GM21737 (cell line): ENCODE measurements around the gene BCAR3.
"Not testable (repeated sequence)": the region's sequence is repeated elsewhere in the genome, so short reads cannot be mapped to it uniquely, and the experiment has no call there.

ENCODE experiments used
- ATAC-seq: cut with Tn5 transposase; IDR thresholded peaks from one replicate; pipeline ENCODE4 v1.9.1; 2021; ENCODE audit warnings: mild to moderate bottlenecking, moderate library complexity; ENCODE audit not compliant: unreplicated experiment

Gene BCAR3

DNA sequence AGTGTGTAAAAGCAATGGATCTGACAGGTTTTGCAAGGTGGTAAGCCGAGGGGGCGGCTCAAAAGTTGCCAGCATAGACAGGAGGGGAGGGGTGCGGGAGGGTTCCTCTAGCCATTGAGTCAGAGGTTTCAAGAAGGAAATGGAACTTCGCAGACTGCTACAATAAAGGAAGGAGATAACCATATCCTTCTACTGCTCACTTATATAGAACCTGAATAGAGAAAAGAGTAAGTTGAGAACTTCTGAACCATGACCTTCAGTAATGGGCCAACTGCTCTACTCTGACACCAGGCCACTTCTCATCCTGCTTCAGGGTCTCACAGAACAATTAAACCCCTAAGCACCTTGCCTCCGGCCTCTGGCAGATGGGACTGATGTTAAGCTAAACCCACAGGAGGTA lies 26.3 kb upstream of the BCAR3 start:
- peak; percentile 63 for ATAC-seq

DNA sequence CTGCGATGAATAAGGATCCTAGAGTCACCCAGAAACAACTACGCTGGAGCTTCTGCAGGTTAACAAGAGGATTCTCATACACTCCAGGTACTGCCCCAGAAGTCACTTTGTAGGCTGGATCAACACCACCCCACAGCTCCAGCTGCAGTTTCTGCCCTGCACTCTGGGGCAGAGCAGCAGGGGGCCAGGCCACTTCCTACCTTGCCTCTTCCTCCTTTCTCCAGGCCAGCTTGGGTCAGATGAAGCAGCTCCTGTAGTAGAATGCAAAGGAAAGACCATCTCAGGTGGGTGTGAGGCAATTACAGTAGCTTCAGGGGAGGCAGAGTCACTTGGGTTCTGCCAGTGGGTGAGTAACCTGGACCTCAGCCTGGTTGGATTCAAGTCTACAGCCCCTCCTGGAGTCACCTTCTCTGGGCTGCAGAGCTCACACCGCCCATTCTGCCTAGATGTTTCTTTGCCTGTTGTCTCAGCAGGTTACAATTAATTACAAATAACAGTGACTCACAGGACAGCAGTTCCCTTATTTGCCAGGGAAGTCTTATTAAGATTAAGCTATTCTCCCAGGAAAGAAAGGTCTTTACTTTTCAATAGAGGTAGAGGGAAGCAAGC lies 24.4 kb upstream of the BCAR3 start:
- no peak for ATAC-seq

DNA sequence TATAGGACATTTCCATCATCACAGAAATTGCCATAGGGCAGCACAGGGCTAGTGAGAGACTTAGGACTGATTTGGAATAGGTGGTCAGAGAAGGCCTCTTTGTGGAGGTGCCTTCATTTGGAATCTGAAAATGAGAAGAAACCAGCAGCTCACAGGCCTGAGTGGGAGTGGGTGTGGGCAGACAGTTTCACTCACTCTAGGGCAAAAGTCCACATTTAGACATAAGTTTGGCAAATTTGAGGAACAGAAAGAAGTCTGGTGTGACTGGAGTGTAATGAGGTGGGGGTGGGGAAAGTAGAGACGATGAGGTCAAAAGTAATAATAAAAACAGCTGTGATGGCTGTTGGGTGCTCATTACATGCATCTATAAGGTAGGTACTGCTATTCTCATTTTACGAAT lies 22.4 kb upstream of the BCAR3 start:
- peak; percentile 41 for ATAC-seq

DNA sequence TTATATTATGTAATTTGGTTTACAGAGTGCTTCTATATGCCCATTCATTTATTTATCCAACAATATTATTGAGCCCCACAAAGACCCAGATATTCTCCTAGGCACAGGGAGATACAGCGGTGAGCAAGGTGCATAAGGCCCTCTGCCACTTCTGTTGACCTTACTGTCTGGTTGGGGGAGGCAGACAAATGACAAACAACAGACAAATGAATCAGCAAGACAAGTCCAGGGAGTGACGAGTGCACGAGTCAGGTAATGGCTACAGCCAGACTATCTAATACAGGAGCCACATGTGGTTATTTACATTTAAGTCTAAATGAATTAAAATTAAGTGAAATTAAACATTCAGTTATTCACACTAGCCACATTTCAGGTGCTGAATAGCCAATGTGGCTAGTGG lies 22.0 kb upstream of the BCAR3 start:
- no peak for ATAC-seq

DNA sequence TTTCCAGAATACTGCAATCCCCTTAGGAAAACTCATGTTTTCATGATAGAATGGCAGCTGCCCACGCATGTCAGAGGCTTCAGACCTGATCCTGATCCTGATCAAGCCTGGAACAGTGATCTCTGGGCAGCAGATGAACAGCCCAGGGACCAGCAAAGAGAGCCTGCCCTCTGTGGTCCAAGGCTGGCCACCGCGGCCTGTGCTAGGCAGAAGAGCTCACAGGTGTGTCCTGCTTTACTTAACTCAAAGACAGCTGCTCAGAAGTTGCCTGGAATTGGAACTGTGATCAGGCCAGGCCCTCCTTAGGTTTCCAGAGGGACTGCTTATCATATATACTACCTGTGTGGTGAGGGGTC lies 21.2 kb upstream of the BCAR3 start:
- no peak for ATAC-seq

DNA sequence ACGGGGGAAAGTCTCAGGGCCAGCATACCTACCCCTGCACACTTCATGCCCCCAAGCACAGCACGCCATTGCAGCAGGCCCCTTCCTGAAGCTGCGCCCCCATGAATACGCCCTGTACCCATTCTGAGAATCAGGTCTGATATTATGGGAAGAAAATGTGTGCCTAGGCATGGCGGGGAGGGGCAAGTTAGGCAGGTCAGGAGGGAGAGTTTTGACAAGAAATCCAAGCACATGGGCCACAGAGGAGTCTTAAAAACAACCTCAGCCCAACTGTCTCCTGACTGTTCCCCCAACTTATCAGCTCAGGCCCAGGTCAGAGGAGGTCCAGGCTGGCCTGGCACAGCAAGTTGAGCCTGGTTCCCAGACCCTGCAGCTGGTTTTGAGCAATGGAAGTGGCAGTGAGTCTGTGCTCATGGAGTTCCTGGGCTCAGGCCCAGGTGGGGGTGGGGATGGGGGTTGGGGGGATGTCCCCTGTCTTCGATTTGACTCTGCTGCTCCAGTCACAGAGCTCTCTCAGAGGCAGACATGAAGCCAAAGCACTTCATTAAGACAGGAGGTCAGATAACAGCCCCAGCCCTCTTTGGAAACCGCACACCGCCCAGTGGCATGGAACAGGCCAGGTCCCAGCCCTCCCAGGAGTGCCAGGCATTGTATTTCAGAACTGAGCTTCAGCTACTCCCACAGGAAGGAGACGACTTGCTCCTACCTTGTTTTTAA lies 20.6 kb upstream of the BCAR3 start:
- no peak for ATAC-seq

DNA sequence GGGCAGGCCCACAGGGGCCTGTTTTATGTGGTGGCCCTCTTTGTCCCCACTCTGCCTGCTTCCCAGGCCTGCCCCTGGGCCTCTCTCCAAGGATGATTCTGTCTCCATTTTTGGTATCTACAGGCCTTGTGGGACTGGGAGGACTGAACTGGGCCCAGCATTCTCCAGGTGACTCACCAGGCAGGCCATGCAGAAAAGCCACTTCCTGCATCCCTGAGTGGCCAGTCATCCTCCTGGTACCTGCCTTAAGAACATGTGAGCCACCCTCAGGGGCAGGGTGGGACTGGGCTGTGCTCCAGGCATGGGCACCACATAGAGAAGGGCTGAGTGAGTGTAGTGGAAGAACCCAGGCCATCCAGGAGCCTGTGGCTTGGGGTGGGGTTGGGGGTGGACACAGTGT lies 20.0 kb upstream of the BCAR3 start:
- ATAC-seq = no peak

DNA sequence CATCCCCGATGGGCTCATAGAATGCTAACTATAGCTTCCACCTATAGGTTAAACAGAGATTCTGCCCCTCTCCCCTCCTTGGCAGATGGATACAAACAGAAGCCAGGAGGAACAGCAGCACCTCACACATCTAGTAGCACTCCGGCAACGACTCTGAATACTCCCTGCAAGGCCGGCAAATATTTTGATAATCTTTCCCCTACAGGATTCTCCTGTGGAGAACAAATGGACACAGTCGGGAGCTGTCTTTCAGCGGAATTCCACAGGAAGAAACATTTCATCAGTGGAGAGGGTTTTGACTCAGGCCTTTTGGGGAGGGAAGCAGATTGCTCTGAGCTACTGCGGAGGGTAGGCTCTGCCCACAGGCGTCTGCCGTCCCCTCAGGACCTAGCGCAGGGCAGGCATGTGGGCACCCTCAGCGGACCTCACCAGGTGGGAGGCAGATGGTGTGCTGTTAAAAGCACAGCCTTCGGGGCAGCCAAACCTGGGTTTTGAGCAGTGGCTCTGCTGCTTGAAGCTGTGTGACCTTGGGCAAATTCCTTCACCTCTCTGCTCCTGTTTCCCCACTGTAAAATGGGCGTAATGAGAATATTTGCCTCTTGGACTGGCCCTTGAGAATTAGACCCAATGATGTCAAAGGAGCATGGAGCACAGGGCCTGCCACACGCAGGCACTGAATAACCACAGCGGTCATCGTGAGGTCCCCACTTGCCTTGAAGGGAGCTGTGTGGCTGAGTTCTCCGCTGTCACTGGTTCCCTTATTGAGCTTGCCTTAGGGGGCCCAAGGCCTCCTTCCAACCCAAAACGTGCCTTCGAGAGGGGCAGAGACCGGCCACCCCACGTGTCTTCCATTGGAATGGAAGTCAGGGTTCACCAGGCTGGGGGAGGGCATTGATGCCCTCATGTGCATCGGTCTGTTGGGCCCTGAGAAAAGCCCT lies 19.2 kb upstream of the BCAR3 start:
- ATAC-seq = no peak

DNA sequence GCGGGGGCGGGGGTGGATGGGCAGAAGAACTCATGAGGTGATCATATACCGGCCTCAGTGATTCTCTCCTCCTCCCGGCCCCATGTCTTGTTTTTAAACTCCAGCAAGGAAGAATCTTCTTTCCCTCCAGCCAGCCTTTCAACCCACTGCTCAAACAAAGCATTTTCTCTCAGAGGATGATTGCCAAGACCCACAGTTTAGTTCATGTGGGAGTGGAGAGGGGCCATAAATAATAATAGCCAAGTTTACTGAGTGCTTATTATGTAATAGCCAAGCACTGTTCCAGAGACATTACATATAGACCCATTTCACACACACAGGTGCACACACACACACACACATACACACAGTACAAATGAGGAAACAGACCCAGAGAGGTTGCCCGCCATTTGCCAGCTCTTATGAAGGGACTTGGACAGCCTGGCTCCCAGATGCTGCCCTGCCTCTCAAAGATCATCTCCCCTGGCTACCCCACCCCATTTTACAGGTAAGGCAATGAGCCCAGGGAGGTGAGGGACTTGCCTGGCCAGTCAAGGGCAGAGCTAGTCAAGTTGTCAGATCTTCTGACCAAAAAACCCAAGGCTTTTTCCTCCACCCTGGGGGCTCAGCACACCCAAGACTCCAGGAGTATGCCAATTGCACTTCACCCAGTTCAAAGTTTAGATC lies 18.0 kb upstream of the BCAR3 start:
- no peak for ATAC-seq

DNA sequence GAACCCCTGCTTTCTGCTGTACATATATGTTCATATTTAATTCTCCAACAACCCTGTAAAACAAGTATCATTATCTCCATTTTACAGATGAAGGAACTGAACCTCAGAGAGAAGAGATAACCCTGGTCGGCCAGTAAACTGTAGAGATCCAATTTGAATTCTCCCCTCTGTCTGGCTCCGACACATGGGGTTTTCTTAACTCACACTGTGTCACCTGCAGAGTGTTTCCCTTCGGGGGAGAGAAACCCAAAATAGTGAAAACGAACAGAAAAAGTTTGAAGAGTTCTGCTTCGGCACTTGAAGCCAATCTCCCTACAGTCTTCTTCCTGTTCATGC lies 17.4 kb upstream of the BCAR3 start:
- ATAC-seq = no peak

DNA sequence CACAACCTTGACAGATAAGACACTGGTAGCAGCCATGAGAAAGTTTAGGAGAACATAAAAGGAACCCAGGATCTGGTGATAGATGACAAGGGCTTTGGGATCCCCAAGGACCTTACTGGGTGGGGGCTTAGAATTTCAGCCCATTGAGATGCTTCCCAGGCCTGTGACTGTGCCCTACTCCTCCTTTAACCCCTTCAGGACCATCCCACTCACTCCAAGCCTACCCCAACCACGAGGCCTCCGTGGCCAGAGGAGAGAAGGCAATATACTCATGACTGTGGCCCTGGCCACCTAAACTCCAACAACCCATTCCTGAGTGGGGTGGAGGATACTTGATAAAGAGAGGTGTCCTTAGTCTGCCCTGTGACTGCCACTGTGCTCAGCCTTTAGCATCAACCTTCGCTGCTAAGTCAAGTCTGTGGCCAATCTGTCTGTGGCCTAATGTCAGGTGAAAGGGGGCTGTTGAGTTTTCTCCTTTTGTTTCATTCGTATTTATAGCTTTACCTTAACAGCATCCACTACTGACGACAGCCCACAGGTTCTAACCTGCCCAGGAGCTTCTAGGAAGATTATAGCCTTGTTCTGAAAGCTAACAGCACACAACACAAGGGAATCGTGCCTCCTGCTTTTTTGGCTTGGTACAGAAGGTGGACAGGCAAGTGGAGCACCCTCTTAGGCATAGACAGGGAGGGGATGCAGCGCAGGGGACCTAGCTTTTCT lies 16.9 kb upstream of the BCAR3 start:
- no peak for ATAC-seq

DNA sequence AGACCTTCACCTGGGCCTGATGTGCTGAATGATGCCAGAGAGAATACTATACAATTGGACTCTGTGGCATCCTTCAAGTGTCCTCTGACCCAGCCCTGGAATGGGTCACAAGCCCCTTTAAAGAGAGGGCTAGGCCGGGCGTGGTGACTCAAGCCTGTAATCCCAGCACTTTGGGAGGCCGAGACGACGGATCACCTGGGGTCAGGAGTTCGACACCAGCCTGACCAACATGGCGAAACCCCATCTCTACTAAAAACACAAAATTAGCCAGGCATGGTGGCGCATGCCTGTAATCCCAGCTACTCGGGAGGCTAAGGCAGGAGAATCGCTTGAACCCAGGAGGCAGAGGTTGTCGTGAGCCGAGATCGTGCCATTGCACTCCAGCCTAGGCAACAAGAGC lies 15.9 kb upstream of the BCAR3 start:
- not testable (repeated sequence) for ATAC-seq

DNA sequence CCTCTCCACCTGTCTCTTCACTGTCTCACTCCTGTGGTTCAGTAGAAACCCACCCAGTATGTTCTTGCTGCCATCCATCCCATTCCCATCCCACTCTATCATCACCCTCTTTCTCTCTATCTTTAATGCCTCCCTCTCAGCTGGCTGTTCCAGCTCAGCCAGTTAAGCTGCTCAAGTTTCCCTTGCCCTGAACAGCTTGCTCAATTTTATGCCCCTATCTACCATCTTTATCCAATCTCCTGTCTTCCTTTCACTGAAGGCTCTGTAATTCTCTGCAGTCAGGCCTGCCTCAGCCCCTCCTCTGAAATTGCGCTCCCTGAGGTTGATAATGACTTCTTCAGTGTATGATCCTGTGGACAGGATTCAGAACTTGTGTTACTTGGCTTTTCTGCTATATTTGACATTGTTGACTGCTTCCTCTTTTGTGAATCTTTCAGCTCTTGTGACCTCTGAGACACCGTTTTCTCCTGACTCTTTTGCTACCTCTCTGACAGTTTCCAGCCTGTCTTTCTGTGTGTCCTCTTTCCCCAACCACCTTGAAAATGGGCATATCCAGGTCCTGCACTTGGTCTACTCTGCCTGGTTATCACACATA lies 13.9 kb upstream of the BCAR3 start:
- no peak for ATAC-seq

DNA sequence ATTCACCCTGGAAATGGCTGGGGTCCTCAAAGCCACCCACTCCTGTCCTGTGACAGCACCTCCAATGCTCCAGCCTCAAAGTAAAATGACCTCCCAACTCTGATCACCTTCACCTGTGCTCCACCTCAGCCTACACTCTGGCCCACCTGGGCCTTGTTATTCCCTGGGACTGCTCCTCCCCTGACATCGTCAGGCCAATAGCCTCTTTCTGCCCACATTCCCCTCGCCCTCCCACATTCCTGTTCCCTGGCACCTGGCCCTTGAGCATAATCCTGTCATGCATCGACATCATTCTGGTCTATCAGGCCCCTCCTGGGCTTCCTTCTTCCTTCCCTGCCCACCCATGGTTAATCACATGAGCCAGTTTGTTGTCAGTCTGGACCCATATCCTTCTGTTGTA lies 13.2 kb upstream of the BCAR3 start:
- no peak for ATAC-seq

DNA sequence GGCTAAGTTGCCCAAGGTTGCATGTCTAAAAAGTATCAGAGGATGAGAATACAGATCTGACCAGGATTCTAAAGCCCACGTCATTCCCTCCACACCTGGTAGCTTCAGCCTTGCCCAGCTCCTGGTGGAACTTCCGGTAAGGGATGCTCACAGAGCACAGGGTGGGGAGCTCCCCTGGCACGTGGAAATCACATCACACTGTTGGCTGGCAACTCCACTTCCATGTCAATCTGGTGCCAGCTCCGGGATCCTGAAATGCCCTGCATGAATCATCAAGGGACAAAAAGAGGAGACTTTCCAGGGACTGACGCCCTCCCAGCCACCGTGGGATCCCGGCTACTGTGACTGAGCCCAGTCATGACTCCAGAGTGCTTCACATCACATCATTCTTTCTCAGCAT lies 12.4 kb upstream of the BCAR3 start:
- ATAC-seq = no peak

DNA sequence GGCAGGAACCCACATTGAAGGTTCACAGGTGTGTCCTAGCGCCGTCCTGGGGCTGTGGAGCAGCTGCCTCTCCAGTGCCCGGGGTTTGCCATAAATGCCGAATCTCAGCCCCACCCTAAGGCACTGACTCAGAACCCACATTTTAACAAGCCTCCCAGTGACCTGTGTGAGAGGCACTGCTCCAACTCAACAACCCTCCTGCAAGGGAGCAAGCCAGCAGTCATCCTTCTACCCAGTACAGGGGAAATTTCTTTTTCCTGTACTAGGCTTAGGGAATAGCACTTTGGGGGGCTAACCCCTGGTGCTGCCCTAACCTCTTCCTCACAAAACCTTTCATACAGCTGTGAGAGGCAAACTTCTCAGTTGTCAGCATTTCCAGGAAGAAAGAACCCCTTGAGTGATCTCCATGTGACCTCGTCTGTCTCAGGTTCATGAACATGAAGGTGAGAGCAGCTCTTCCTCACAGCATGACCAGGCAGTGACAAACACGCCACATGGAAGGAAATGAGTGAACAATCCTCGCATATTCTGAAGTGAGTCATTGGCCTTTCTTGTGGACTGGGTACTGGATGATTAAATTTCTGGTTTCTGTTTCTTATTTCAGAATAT lies 11.4 kb upstream of the BCAR3 start:
- ATAC-seq = peak; percentile 66

DNA sequence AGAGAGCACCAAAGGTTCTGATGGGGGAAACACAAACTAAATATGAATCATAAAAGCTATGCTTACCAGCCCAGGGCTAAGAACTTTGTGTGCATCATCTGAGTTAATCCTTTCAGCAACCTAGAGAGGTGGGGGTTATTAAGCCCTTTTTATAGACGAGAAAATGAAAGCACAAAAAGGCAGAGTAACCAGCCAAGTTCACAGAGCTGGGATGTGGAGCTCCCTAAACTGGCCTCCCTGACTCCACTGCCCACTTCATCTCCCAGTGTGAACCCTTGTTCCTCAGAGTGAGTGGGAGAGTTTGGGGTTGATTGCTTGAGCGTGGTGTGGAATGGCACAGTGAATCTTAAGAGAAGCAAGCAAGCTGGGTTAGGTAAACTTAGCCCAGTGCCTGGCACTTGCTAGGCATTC lies 10.8 kb upstream of the BCAR3 start:
- ATAC-seq = no peak

DNA sequence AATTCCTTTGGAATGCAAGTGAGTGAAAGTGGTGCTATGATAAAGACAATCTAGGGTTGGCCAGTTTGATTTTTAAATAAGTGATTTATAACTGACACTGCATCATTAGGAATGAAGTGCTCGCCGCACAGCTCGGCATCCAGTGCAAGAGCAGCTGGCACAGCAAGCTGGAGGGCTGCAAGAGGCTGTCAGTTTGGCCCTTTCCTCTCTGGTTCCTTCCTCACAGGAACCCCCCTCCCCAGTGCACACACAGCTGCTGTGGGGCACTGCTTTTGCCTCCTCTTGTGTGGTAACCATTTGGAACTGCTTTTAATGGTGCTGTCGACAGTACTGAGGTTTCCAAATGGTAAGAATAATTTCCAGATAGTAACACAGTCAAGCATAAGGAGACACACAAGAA lies 10.4 kb upstream of the BCAR3 start:
- ATAC-seq = no peak

DNA sequence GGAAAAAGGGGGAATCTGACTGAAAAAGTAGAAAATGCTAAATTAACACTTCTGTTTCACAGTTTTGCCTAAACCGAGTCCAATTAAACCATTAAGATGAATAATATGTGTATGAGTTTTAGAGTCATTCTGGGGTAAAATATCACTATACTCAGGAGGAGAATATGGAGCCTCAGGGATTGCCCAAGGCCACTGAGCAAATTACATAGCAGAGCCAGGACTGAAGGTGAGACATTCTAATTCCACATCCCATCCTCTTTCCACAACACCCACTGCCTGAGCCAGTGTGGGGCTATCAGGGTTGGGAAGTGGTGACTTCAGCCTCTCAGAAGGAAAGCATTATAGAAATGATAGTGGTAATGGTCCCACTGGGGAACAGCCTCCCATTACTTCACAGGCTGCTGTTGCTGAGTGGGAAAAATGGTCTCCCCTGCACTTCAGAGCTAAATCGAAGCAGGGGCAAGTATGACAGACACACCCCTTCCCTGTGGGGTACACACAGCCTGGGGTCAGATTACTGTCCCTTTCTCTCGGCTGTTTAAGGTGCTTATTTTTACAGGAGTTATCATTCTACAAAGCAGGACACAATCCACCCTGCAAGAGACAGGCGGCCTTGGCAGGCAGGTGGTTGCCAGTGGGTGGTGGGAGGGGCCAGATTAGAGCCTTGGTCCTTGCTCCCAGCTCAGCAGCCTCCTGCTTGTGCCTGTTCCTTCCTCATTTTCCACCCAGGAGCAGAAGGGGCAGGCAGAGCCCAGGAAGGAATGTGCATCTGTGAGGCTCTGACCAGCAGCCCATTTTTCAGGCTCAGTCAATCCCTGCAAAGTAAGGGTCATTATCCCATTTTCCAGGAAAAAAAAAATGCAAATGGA lies 9.5 kb upstream of the BCAR3 start:
- ATAC-seq = no peak
